SH-SY5Y (cell line): Measurements from ENCODE around the gene TMPRSS12.

Experiments
- GATA2 ChIP-seq: IDR thresholded peaks from 2 replicates; pipeline ENCODE4 v1.6.1; 2011; ENCODE audit warnings: mild to moderate bottlenecking, low read depth, low read length
- GATA3 ChIP-seq: IDR thresholded peaks from 2 replicates; pipeline ENCODE4 v1.6.1; 2011; ENCODE audit warnings: low read depth, mild to moderate bottlenecking, low read length, moderate library complexity

The TMPRSS12 gene

GRCh38 chr12:50934981-50935807, 92.5 kb downstream of the TMPRSS12 start:
- no peak for TF ChIP-seq GATA3

GRCh38 chr12:50936821-50937530, 94.2 kb downstream of the TMPRSS12 start:
- TF ChIP-seq GATA2, result no peak
- TF ChIP-seq GATA3, result no peak
